HEK293 (cell line): ENCODE measurements around the gene WDR1.

Experiments used
- CTCF ChIA-PET: fragments of 350-600 bp; formaldehyde crosslinking; extraction: SDS; loops from one replicate; lab custom pipeline; 2021; ENCODE audit warnings: antibody characterized with exemption; lab: Yijun Ruan, JAX
- POLR2A ChIA-PET: fragments of 300-600 bp; formaldehyde crosslinking; extraction: SDS; loops from one replicate; lab custom pipeline; 2020; ENCODE audit warnings: antibody characterized with exemption, inconsistent platforms; lab: Yijun Ruan, JAX
- H3K27ac ChIP-seq: fragments of 200-500 bp; sonication (Bioruptor generic); 2 replicates; pipeline ENCODE4 v1.5.1; 2014; ENCODE audit warnings: low read depth, low read length, control low read depth, inconsistent platforms; ENCODE audit errors: extremely low read depth
- H3K36me3 ChIP-seq, 2 experiments: fragments of 200-500 bp in 1 of 2; sonication (Bioruptor generic) in 1 of 2; 1 replicate in 1 of 2; 2 replicates in 1 of 2; pipeline ENCODE4 v1.5.1; 2014 to 2017; ENCODE audit warnings: inconsistent platforms in 2 of 2, low read length in 2 of 2; ENCODE audit not compliant: control insufficient read depth in 2 of 2, insufficient read depth in 1 of 2
- H3K4me1 ChIP-seq: fragments of 200-500 bp; sonication (Bioruptor generic); 2 replicates; pipeline ENCODE4 v1.5.1; 2014; ENCODE audit warnings: mild to moderate bottlenecking, low read length, inconsistent platforms; ENCODE audit not compliant: control insufficient read depth, insufficient read depth
- H3K4me3 ChIP-seq: 2 replicates; pipeline ENCODE4 v1.5.1; 2011; ENCODE audit warnings: low read depth, mild to moderate bottlenecking, control low read depth, low read length, moderate library complexity
- H3K9me3 ChIP-seq: fragments of 200-500 bp; sonication (Bioruptor generic); 2 replicates; pipeline ENCODE4 v1.5.1; 2014; ENCODE audit warnings: low read depth, low read length, inconsistent platforms; ENCODE audit not compliant: control insufficient read depth, insufficient read depth
- HOXD13 ChIP-seq: sonication (generic); formaldehyde crosslinking; IDR thresholded peaks from 2 replicates; pipeline ENCODE4 v1.8.0; 2022; ENCODE audit warnings: missing genetic modification reagents, borderline replicate concordance
- KLF9 ChIP-seq: fragments of 450-650 bp; formaldehyde crosslinking; IDR thresholded peaks from 2 replicates; pipeline ENCODE4 v1.5.1; 2016; ENCODE audit warnings: missing biosample characterization, missing genetic modification characterization, low read depth
- PRDM10 ChIP-seq: fragments of 450-650 bp; formaldehyde crosslinking; IDR thresholded peaks from 2 replicates; pipeline ENCODE4 v1.5.1; 2016; ENCODE audit warnings: missing biosample characterization, missing genetic modification characterization
- SALL2 ChIP-seq: fragments of 450-650 bp; formaldehyde crosslinking; IDR thresholded peaks from 2 replicates; pipeline ENCODE4 v1.5.0; 2017; ENCODE audit warnings: missing biosample characterization, mild to moderate bottlenecking, missing genetic modification characterization, borderline replicate concordance
- WT1 ChIP-seq: fragments of 450-650 bp; formaldehyde crosslinking; IDR thresholded peaks from 2 replicates; pipeline ENCODE4 v1.5.1; 2016; ENCODE audit warnings: missing biosample characterization, missing genetic modification characterization
- ZBTB1 ChIP-seq: fragments of 450-650 bp; formaldehyde crosslinking; IDR thresholded peaks from 2 replicates; pipeline ENCODE4 v1.5.1; 2016; ENCODE audit warnings: missing biosample characterization, missing genetic modification characterization
- ZFP3 ChIP-seq: fragments of 450-650 bp; formaldehyde crosslinking; IDR thresholded peaks from 2 replicates; pipeline ENCODE4 v1.5.1; 2016; ENCODE audit warnings: low read depth, missing biosample characterization, missing genetic modification characterization
- ZNF114 ChIP-seq: fragments of 450-650 bp; formaldehyde crosslinking; IDR thresholded peaks from 2 replicates; pipeline ENCODE4 v1.5.0; 2017; ENCODE audit warnings: missing biosample characterization, missing genetic modification characterization
- ZNF175 ChIP-seq: fragments of 450-650 bp; formaldehyde crosslinking; IDR thresholded peaks from 2 replicates; pipeline ENCODE4 v1.5.1; 2016; ENCODE audit warnings: missing biosample characterization, missing genetic modification characterization
- ZNF202 ChIP-seq: fragments of 450-650 bp; formaldehyde crosslinking; IDR thresholded peaks from 2 replicates; pipeline ENCODE4 v1.5.1; 2016; ENCODE audit warnings: missing biosample characterization, missing genetic modification characterization, borderline replicate concordance
- ZNF416 ChIP-seq: fragments of 450-650 bp; formaldehyde crosslinking; IDR thresholded peaks from 2 replicates; pipeline ENCODE4 v1.5.1; 2016; ENCODE audit warnings: missing biosample characterization, missing genetic modification characterization
- ZNF621 ChIP-seq: fragments of 450-650 bp; formaldehyde crosslinking; IDR thresholded peaks from 2 replicates; pipeline ENCODE4 v1.5.1; 2017; ENCODE audit warnings: missing biosample characterization, missing genetic modification characterization
- ZNF677 ChIP-seq: fragments of 450-650 bp; IDR thresholded peaks from 2 replicates; pipeline ENCODE4 v1.5.0; 2018; ENCODE audit warnings: missing biosample characterization, mild to moderate bottlenecking, missing genetic modification characterization, moderate library complexity
- ZNF785 ChIP-seq: fragments of 450-650 bp; formaldehyde crosslinking; IDR thresholded peaks from 2 replicates; pipeline ENCODE4 v1.5.1; 2016; ENCODE audit warnings: missing biosample characterization, missing genetic modification characterization
- ZXDB ChIP-seq: fragments of 450-650 bp; formaldehyde crosslinking; IDR thresholded peaks from 2 replicates; pipeline ENCODE4 v1.5.1; 2016; ENCODE audit warnings: missing biosample characterization, missing genetic modification characterization
- TF ChIP-seq, protein P1 (sequence below): fragments of 450-650 bp; formaldehyde crosslinking; IDR thresholded peaks from 2 replicates; pipeline ENCODE4 v1.5.1; 2016; ENCODE audit warnings: missing biosample characterization, missing genetic modification characterization, low read depth
- TF ChIP-seq, protein P2 (sequence below): fragments of 450-650 bp; formaldehyde crosslinking; IDR thresholded peaks from 2 replicates; pipeline ENCODE4 v1.5.1; 2017; ENCODE audit warnings: missing biosample characterization, missing genetic modification characterization
- TF ChIP-seq, protein P3 (sequence below): fragments of 450-650 bp; formaldehyde crosslinking; IDR thresholded peaks from 2 replicates; pipeline ENCODE4 v1.5.1; 2016; ENCODE audit warnings: missing biosample characterization, missing genetic modification characterization, borderline replicate concordance

Gene WDR1

DNA sequence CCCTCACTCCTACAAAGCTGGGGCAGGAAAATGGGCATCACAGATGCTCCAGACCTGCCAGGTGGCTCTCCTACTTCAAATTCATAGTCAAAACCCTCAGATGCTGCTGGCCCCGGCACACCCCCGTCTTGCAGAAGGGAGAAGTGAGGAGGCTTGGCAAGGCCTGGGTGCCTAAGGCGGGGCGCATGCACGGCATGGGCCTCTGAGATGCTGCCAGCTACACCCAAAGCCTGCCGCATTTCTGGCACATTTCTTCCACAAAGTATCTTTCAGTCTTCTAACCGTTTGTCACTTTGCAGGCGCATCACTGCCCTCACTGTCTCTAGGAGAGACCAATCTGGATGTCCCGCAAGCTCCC lies 19.6 kb downstream of the WDR1 start:
- CTCF ChIA-PET, result interaction anchor here (0.6 kb wide), 1 partner anchor 32 kb away, joined by 3 read pairs; no protein-coding TSS in a partner anchor
- TF ChIP-seq ZNF677 (no peak), ZNF785 (tag by site-specific recombination) (no peak), WT1 (no peak), HOXD13 (CRISPR knock-in tag) (no peak), ZFP3 (tag by site-specific recombination) (no peak), ZNF114 (tag by site-specific recombination) (no peak), ZNF175 (no peak), ZNF202 (no peak), ZXDB (tag by site-specific recombination) (no peak), SALL2 (no peak), ZNF416 (tag by site-specific recombination) (no peak), PRDM10 (tag by site-specific recombination) (no peak), ZNF621 (tag by site-specific recombination) (no peak), KLF9 (tag by site-specific recombination) (no peak), ZBTB1 (no peak)
- TF ChIP-seq, protein P1, sequence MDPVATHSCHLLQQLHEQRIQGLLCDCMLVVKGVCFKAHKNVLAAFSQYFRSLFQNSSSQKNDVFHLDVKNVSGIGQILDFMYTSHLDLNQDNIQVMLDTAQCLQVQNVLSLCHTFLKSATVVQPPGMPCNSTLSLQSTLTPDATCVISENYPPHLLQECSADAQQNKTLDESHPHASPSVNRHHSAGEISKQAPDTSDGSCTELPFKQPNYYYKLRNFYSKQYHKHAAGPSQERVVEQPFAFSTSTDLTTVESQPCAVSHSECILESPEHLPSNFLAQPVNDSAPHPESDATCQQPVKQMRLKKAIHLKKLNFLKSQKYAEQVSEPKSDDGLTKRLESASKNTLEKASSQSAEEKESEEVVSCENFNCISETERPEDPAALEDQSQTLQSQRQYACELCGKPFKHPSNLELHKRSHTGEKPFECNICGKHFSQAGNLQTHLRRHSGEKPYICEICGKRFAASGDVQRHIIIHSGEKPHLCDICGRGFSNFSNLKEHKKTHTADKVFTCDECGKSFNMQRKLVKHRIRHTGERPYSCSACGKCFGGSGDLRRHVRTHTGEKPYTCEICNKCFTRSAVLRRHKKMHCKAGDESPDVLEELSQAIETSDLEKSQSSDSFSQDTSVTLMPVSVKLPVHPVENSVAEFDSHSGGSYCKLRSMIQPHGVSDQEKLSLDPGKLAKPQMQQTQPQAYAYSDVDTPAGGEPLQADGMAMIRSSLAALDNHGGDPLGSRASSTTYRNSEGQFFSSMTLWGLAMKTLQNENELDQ (tag by site-specific recombination), result no peak
- TF ChIP-seq, protein P2, sequence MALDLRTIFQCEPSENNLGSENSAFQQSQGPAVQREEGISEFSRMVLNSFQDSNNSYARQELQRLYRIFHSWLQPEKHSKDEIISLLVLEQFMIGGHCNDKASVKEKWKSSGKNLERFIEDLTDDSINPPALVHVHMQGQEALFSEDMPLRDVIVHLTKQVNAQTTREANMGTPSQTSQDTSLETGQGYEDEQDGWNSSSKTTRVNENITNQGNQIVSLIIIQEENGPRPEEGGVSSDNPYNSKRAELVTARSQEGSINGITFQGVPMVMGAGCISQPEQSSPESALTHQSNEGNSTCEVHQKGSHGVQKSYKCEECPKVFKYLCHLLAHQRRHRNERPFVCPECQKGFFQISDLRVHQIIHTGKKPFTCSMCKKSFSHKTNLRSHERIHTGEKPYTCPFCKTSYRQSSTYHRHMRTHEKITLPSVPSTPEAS, result no peak
- TF ChIP-seq, protein P3, sequence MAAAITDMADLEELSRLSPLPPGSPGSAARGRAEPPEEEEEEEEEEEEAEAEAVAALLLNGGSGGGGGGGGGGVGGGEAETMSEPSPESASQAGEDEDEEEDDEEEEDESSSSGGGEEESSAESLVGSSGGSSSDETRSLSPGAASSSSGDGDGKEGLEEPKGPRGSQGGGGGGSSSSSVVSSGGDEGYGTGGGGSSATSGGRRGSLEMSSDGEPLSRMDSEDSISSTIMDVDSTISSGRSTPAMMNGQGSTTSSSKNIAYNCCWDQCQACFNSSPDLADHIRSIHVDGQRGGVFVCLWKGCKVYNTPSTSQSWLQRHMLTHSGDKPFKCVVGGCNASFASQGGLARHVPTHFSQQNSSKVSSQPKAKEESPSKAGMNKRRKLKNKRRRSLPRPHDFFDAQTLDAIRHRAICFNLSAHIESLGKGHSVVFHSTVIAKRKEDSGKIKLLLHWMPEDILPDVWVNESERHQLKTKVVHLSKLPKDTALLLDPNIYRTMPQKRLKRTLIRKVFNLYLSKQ, result no peak
- TF ChIP-seq, all 188 proteins: peak for 0
- H3K4me1 ChIP-seq, result no peaks in the 10 kb centered on the region
- peaks cover 0 to 97% of the 10 kb centered on the region in 2 experiments; a peak in 1 of 3 replicates for H3K36me3 ChIP-seq
- POLR2A ChIA-PET, result interaction anchor here (0.6 kb wide), 1 partner anchor 700 kb away, joined by 4 read pairs; no protein-coding TSS in a partner anchor
- no peak overlapping the region for H3K27ac ChIP-seq
- no peaks in the 10 kb centered on the region for H3K9me3 ChIP-seq
- no peak overlapping the region for H3K4me3 ChIP-seq
